ENCODE data around the gene OSCP1. TPM values are rescaled to one million over a fixed set of nuclear protein-coding genes. Genes with fewer than 3 reads are reported as not detected.

Gene OSCP1
- polyA plus RNA-seq, 1 of the 3 experiments (the other 2 are of a cell fraction) = 11.9 TPM

DNA sequence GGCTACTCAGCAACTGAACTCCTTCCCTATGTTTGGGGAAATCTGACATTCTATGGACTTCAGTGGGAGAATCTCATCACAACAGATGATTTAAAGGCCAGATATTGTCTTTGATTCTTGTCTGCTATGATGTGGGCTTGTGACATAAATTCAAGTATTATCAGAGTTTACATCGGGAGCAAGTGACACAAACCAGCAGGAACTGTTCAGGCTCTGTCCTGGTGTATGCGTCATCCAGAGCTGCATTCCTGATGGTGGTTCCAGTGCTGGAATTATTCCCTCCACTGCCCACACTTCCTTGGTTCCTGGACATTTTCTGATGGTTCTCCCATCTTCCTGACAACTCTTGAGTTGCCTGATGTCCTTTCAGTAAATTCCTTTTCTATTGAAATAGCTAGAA lies 41.8 kb downstream of the OSCP1 start:
- Histone ChIP-seq H3K9ac (no peak overlapping the region; the same call in 1 of the 2 replicates), H3K27ac (ENCODE audit: low read depth in 2 of 2, low read length in 1 of 2) (peak overlapping the region; percentile 16 to 85; a peak in 3 of 4 replicates), H3K36me3 (replicated peaks in 1 of 2; ENCODE audit: control insufficient read depth in 1 of 2, insufficient read depth in 2 of 2, low read length in 1 of 2) (no peaks in the 10 kb centered on the region), H3K4me2 (peak overlapping the region; percentile 10), H3F3A (replicated peaks; ENCODE audit: insufficient read depth) (peaks cover 13% of the 10 kb centered on the region), H4K20me1 (ENCODE audit: insufficient read depth) (no peaks in the 10 kb centered on the region), H3K4me3 (ENCODE audit: low read depth in 2 of 2, low read length in 1 of 2) (no peak overlapping the region), H3K9me3 (no peaks in the 10 kb centered on the region), H3K9me2 (no peaks in the 10 kb centered on the region), H2AFZ (ENCODE audit: low read depth) (peak overlapping the region; percentile 60), H3K4me1 (ENCODE audit: control insufficient read depth in 1 of 2, insufficient read depth in 2 of 2, low read depth in 1 of 2, low read length in 1 of 2) (peaks cover 0 to 4% of the 10 kb centered on the region in 2 experiments; a peak in 1 of 4 replicates), H3K27me3 (ENCODE audit: insufficient read depth) (no peaks in the 10 kb centered on the region), H3K79me2 (ENCODE audit: insufficient read depth) (no peaks in the 10 kb centered on the region)
- CTCF ChIA-PET = interaction anchor here (0.6 to 1.4 kb wide), 6 partner anchors 10 to 66 kb away, joined by 3 to 4 read pairs (median 3); partner anchors contain the start of gene LSM10
- DNase-seq = peak; percentile 67
- 5% methylated on average over 2 of the region's 2 CpGs for WGBS (ENCODE audit: low lambda C conversion rate)
- POLR2A ChIA-PET = no interaction called here
- TF ChIP-seq FOXJ3 (CRISPR knock-in tag; IDR thresholded peaks at IDR 0.05) (no peak), TCF12 (IDR thresholded peaks at IDR 0.05) (peak; percentile 94), EZH2phosphoT487 (IDR thresholded peaks at IDR 0.05; ENCODE audit: borderline replicate concordance, low read depth) (no peak), MXI1 (IDR thresholded peaks at IDR 0.05; ENCODE audit: low read depth, low read length) (no peak), NFIC (IDR thresholded peaks at IDR 0.05; ENCODE audit: borderline replicate concordance) (peak; percentile 17; the same call in 1 of the 2 replicates), GATA2 (CRISPR knock-in tag; IDR thresholded peaks at IDR 0.05) (peak; percentile 70), ELF1 (IDR thresholded peaks at IDR 0.05) (0 out of 2 replicates have a peak, but pooled peaks have one; percentile 15), FOSL2 (IDR thresholded peaks at IDR 0.05; ENCODE audit: borderline replicate concordance, low read depth) (peak; percentile 78; the same call in 1 of the 2 replicates), POLR2AphosphoS5 (IDR thresholded peaks at IDR 0.05; ENCODE audit: low read depth, low read length) (peak; percentile 54; the same call in 1 of the 2 replicates), SMC3 (IDR thresholded peaks at IDR 0.05; ENCODE audit: low read depth, low read length) (no peak), JUND (IDR thresholded peaks at IDR 0.05) (peak; percentile 85), SIN3A (IDR thresholded peaks at IDR 0.05; ENCODE audit: borderline replicate concordance, low read depth, low read length) (peak; percentile 61; the same call in 1 of the 2 replicates), CHD2 (IDR thresholded peaks at IDR 0.05; ENCODE audit: low read length, partially characterized antibody) (peak; percentile 55), YY1 (IDR thresholded peaks at IDR 0.05; ENCODE audit: low read depth) (no peak), RCOR1 (IDR thresholded peaks at IDR 0.05; ENCODE audit: low read length) (peak; percentile 93), NRF1 (IDR thresholded peaks at IDR 0.05; ENCODE audit: low read depth, low read length) (no peak), EP300 (IDR thresholded peaks at IDR 0.05; ENCODE audit: borderline replicate concordance in 1 of 2, low read depth in 1 of 2, low read length in 1 of 2) (peak; percentile 60 to 65; a peak in 2 of 4 replicates), RFX5 (IDR thresholded peaks at IDR 0.05; ENCODE audit: low read length) (no peak), FOXM1 (IDR thresholded peaks at IDR 0.05; ENCODE audit: low read depth) (no peak), GABPA (IDR thresholded peaks at IDR 0.05; ENCODE audit: low read depth) (no peak)
- TF ChIP-seq, protein P1, sequence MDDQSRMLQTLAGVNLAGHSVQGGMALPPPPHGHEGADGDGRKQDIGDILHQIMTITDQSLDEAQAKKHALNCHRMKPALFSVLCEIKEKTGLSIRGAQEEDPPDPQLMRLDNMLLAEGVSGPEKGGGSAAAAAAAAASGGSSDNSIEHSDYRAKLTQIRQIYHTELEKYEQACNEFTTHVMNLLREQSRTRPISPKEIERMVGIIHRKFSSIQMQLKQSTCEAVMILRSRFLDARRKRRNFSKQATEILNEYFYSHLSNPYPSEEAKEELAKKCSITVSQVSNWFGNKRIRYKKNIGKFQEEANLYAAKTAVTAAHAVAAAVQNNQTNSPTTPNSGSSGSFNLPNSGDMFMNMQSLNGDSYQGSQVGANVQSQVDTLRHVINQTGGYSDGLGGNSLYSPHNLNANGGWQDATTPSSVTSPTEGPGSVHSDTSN (IDR thresholded peaks at IDR 0.05) = peak; percentile 91
- TF ChIP-seq, protein P2, sequence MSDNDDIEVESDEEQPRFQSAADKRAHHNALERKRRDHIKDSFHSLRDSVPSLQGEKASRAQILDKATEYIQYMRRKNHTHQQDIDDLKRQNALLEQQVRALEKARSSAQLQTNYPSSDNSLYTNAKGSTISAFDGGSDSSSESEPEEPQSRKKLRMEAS (IDR thresholded peaks at IDR 0.05; ENCODE audit: low read depth) = no peak
- TF ChIP-seq, protein P3, sequence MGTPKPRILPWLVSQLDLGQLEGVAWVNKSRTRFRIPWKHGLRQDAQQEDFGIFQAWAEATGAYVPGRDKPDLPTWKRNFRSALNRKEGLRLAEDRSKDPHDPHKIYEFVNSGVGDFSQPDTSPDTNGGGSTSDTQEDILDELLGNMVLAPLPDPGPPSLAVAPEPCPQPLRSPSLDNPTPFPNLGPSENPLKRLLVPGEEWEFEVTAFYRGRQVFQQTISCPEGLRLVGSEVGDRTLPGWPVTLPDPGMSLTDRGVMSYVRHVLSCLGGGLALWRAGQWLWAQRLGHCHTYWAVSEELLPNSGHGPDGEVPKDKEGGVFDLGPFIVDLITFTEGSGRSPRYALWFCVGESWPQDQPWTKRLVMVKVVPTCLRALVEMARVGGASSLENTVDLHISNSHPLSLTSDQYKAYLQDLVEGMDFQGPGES (IDR thresholded peaks at IDR 0.05; ENCODE audit: low read depth, low read length) = no peak
- TF ChIP-seq, protein P4, sequence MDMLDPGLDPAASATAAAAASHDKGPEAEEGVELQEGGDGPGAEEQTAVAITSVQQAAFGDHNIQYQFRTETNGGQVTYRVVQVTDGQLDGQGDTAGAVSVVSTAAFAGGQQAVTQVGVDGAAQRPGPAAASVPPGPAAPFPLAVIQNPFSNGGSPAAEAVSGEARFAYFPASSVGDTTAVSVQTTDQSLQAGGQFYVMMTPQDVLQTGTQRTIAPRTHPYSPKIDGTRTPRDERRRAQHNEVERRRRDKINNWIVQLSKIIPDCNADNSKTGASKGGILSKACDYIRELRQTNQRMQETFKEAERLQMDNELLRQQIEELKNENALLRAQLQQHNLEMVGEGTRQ (IDR thresholded peaks at IDR 0.05; ENCODE audit: borderline replicate concordance, low read depth, low read length) = no peak
- TF ChIP-seq, protein P5, sequence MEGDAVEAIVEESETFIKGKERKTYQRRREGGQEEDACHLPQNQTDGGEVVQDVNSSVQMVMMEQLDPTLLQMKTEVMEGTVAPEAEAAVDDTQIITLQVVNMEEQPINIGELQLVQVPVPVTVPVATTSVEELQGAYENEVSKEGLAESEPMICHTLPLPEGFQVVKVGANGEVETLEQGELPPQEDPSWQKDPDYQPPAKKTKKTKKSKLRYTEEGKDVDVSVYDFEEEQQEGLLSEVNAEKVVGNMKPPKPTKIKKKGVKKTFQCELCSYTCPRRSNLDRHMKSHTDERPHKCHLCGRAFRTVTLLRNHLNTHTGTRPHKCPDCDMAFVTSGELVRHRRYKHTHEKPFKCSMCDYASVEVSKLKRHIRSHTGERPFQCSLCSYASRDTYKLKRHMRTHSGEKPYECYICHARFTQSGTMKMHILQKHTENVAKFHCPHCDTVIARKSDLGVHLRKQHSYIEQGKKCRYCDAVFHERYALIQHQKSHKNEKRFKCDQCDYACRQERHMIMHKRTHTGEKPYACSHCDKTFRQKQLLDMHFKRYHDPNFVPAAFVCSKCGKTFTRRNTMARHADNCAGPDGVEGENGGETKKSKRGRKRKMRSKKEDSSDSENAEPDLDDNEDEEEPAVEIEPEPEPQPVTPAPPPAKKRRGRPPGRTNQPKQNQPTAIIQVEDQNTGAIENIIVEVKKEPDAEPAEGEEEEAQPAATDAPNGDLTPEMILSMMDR (IDR thresholded peaks at IDR 0.05) = no peak
- TF ChIP-seq, protein P6, sequence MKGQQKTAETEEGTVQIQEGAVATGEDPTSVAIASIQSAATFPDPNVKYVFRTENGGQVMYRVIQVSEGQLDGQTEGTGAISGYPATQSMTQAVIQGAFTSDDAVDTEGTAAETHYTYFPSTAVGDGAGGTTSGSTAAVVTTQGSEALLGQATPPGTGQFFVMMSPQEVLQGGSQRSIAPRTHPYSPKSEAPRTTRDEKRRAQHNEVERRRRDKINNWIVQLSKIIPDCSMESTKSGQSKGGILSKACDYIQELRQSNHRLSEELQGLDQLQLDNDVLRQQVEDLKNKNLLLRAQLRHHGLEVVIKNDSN (IDR thresholded peaks at IDR 0.05; ENCODE audit: borderline replicate concordance, low read depth) = no peak
- TF ChIP-seq, protein P7, sequence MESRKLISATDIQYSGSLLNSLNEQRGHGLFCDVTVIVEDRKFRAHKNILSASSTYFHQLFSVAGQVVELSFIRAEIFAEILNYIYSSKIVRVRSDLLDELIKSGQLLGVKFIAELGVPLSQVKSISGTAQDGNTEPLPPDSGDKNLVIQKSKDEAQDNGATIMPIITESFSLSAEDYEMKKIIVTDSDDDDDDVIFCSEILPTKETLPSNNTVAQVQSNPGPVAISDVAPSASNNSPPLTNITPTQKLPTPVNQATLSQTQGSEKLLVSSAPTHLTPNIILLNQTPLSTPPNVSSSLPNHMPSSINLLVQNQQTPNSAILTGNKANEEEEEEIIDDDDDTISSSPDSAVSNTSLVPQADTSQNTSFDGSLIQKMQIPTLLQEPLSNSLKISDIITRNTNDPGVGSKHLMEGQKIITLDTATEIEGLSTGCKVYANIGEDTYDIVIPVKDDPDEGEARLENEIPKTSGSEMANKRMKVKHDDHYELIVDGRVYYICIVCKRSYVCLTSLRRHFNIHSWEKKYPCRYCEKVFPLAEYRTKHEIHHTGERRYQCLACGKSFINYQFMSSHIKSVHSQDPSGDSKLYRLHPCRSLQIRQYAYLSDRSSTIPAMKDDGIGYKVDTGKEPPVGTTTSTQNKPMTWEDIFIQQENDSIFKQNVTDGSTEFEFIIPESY (IDR thresholded peaks at IDR 0.05; ENCODE audit: borderline replicate concordance, low read depth) = no peak

Measured in SK-N-SH (cell line).